Activated CD4-positive, alpha-beta T cell treated with anti-CD3 and anti-CD28 coated beads for 48 hours (primary cell): ENCODE data around the gene SYCE1L.
"Not testable (repeated sequence)": the region's sequence is repeated elsewhere in the genome, so short reads cannot be mapped to it uniquely, and the experiment has no call there.

Experiments
- DNase-seq: peaks from one replicate; pipeline ENCODE4 v3.0.0-alpha.2; 2020

The SYCE1L gene, protein sequence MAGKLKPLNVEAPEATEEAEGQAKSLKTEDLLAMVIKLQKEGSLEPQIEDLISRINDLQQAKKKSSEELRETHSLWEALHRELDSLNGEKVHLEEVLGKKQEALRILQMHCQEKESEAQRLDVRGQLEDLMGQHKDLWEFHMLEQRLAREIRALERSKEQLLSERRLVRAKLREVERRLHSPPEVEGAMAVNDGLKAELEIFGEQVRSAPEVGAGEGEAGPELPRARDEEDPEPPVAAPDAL

GRCh38 chr16:77199211-77199610 is at the start of gene SYCE1L:
TSS of gene SYCE1L (plus strand) at chr16:77199408. CDS start at chr16:77199452, 44 bp downstream.
- DNase-seq: no peak

- DNase-seq: no peak
These were observed 41.7 kb upstream of the SYCE1L start for GRCh38 chr16:77157346-77158058.

DNA sequence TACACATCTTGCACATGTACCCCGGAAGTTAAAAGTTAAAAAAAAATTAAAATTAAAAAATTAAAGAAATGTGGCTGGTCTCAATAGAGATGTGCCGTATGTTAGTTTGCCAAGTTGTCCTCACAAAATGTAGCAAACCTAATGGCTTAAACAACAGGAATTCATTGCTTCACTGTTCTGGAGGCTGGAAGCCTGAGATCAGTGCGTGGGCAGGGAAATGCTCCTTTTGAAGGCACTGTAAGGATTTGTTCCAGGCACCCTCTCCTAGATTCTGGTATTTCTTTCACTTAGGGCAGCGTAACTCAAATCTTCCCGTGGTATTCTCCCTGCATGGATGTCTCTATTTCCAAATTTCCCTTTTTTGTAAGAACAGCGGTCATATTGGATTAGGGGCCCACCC is 40.9 kb upstream of the SYCE1L start:
- no peak for DNase-seq

DNA sequence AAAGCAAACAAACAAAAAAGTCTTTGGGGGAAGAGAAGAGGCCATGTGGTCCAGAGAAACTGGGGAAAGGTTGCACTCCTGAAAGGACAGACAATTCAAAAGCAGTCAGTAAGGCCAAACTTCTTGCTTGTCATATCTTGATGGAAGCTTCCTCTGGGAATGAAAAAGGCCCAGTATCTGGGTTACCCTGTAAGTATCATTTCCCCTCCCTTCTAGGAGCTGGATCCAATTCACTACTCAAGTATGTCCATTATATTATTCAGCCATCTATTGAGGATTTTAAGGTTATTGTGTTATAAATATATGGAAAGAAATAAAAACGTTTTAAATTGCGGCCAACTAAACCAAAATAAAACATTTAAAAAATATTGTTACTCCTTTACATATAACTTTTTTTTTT is 34.2 kb upstream of the SYCE1L start:
- no peak for DNase-seq

DNA sequence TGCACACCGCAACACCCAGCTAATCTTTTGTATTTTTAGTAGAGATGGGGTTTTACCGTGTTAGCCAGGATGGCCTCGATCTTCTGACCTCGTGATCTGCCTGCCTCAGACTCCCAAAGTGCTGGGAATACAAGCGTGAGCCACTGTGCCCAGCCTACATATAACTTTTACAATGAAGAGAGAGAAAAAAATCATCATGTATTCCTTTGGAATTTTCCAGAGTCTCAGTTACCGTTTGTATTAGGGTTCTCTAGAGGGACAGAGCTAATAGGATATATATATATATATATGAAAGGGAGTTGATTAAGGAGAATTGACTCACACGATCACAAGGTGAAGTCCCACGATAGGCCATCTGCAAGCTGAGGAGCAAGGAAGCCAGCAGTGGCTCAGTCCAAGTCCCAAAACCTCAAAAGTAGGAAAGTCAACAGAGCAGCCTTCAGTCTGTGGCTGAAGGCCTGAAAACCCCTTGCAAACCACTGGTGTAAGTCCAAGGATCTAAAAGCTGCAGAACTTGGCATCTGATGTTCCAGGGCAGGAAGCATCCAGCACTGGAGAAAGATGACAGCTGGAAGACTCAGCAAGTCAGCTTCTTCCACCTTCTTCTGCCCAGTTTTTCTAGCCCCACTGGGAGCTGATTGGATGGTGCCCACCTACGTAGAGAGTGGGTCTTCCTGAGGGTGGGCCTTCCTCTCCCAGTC is 33.5 kb upstream of the SYCE1L start:
- DNase-seq: not testable (repeated sequence)

DNA sequence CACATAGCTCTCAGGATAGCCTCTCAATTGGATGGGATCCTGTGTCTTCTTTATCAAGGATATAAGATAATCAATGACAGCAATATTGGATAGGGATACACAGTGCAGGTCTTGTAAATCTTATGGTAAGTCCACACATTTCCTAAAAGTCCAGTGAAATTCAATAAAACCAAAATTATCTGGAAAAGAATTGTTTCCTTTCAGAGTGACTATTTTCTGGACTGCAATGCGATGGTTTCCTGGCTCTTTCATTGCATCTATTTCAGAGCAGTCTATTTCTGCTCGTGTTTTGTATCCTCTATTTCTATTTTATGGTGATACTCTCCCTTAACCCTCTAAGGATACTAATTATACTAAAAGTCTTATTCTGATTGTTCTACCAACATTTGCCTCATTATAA is 32.5 kb upstream of the SYCE1L start:
- DNase-seq: no peak

DNA sequence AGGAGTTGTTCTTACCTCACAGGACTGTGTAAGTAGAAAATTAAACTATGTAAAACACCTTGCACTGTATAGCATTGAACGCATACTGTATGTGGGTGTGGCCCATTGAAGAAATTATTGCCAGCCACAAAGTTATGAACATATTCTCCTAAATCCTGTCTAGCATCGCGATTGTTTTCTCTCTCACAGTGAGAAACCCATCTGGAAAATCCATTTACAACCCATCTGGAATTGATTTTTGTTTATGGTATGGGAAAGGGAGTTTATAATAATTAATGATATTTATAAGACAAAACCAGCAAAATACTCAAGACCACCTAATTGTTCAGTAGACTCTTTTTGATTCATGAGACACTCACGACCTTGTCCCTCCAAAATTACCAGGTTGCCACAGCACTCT is 30.3 kb upstream of the SYCE1L start:
- no peak for DNase-seq

GRCh38 chr16:77169650-77170236 is 29.5 kb upstream of the SYCE1L start:
- peak; percentile 74 for DNase-seq

DNA sequence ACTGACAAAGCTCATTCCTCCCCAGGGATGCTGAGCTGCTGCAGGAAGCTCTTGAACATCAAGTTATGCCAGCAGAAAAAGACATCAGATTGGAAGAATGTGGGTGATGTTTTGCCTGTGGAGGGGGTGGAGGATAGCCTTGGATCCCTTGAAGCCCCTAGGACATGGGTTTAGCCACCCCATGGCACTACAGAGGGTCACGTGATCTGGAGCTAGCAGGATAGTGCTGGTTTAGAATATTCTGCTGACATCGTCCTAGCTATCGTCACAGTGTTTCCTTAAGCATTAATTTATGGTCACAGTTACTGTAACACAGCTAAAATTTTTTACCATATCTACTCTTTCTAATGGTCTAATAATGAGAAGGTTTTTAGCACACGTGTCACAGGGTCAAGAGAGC is 28.4 kb upstream of the SYCE1L start:
- DNase-seq: no peak

DNA sequence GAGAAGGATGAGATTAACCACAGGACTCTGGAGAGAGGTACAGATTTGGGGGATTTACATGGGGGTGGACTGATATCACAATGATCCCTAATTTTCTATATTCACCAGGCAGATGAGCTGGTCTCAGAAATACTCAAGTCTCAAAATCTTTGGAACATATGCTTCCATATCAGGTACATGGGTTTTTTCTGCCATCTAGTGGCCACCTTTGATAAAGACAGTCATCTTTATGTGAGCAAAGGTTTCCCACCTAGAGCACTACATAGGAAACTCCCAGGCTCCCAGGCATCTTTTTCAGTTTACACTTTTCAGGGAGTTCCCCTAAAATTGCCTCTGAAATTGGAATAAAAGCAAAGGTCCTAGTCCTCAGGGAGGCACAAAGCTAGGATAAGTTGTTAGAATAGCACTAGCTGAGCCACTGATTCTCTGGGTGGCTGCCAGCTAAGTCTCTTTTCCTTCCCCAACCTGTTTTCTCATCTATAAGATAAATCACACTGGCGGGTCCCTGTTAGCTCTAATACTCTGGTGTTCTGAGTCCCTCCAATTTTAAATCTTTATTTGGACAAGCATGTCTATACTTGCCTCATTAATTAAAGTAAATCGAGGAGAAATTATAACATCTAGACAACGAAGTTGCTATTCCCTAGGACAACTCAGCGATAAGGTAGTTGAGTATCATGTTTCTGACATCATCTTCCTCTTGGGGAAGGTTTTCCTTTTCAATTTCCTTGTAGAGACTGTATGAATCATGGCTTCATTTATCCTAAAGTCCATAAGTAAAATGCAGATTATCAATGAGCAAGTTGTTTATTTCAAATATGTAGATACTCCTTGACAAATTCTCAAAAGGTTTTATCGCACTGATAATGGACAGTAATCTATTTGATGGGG is 27.2 kb upstream of the SYCE1L start:
- no peak for DNase-seq

DNA sequence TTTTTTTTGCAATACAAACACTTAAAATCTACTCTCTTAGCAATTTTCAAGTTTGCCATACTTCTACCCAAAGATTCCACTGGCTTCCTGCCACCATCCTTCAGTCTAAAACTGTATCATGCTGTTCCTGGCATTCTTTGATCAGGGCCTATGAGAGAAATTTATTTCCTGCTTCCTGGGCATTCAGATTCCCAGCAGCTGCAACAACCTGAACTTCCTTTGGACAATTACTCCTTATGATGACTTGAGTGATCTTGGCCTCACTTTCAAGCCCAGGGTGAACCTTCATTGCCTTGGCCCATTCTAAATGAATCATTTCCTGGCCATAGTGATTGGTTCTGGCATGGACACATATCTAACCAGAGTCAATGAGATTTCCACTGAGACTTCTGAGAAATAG is 26.3 kb upstream of the SYCE1L start:
- DNase-seq: no peak

GRCh38 chr16:77183137-77183536 is 16.1 kb upstream of the SYCE1L start:
- no peak for DNase-seq

- DNase-seq: not testable (repeated sequence)
These were observed 12.9 kb upstream of the SYCE1L start for GRCh38 chr16:77186298-77186697.

DNA sequence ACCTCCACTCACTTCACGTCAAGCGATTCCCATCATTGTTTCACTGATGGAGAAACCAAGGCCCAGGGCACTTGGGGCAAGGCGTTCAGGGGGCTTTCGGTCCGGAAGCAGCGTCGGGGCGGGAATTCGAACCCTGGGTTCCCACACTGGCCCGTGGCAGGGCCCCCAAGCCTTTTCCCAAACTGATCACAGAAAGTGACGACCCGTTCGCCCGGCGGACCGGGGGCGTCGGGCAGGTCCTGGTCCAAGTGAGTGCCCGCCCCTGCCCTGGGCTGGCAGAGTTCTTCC is 9.1 kb upstream of the SYCE1L start:
- DNase-seq: no peak

- peak; percentile 95 for DNase-seq
These were observed 8.5 kb upstream of the SYCE1L start, which contains the start of gene MON1B for GRCh38 chr16:77190478-77191258. TSS of gene MON1B (plus strand) at chr16:77191190. CDS start at chr16:77191486, 296 bp downstream.

- DNase-seq: peak; percentile 40
These were observed 7.8 kb upstream of the SYCE1L start for GRCh38 chr16:77191259-77191969.

DNA sequence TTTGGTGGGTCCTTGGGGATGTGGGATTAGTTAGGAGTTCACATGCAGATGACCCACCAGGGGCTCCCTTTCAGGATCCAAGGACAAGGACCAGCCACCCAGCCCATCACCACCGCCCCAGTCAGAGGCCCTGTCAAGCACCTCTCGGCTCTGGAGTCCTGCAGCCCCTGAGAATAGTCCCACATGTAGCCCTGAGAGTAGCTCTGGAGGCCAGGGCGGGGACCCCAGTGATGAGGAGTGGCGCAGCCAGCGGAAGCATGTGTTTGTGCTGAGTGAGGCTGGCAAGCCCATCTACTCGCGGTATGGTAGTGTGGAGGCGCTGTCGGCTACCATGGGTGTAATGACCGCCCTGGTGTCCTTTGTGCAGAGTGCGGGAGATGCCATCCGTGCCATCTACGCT is 5.8 kb upstream of the SYCE1L start:
- no peak for DNase-seq

- DNase-seq: no peak
These were observed 4.6 kb upstream of the SYCE1L start for GRCh38 chr16:77194295-77195231.

DNA sequence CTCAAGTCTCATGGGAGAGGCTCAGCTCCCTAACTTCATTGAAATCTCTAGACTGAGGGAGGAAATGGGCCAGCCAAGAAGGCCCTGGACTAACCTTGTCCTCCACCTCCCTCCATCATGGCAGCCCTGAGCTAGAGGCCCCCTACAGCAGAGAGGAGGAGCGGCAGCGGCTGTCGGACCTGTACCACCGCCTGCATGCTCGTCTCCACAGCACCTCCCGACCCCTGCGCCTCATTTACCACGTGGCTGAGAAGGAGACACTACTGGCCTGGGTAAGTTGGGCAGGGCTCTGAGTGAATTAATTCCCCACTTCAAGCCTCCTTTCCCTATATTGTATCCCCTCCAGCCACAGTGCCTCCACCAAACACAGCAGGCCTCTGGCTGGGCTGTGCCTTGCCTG is 3.8 kb upstream of the SYCE1L start:
- DNase-seq: no peak

- no peak for DNase-seq
These were observed 1.5 kb upstream of the SYCE1L start for GRCh38 chr16:77197747-77198146.
